ENCODE results near the gene RAD52.

Gene RAD52

GRCh38 chr12:916240-916639 is 33.3 kb downstream of the RAD52 start:
- in situ Hi-C loops (cut with HindIII; ENCODE audit: low sequenced_read_pairs), result no loop called here

- in situ Hi-C loops (cut with HindIII; ENCODE audit: low sequenced_read_pairs), result no loop called here
Measured at GRCh38 chr12:915090-915489, 34.4 kb downstream of the RAD52 start.

GRCh38 chr12:913919-914698 is 35.4 kb downstream of the RAD52 start:
- in situ Hi-C loops (cut with HindIII; ENCODE audit: low sequenced_read_pairs), result no loop called here

GRCh38 chr12:912466-913235 is 36.8 kb downstream of the RAD52 start:
- in situ Hi-C loops (cut with HindIII; ENCODE audit: low sequenced_read_pairs), result no loop called here

- in situ Hi-C loops (cut with HindIII; ENCODE audit: low sequenced_read_pairs), result no loop called here
Measured at GRCh38 chr12:911191-911826, 38.2 kb downstream of the RAD52 start.

- in situ Hi-C loops (cut with HindIII; ENCODE audit: low sequenced_read_pairs), result no loop called here
Measured at GRCh38 chr12:910416-910815, 39.1 kb downstream of the RAD52 start.

GRCh38 chr12:909861-910260 is 39.6 kb downstream of the RAD52 start:
- in situ Hi-C loops (cut with HindIII; ENCODE audit: low sequenced_read_pairs), result no loop called here

- in situ Hi-C loops (cut with HindIII; ENCODE audit: low sequenced_read_pairs), result no loop called here
Measured at GRCh38 chr12:907413-908185, 41.9 kb downstream of the RAD52 start.

GRCh38 chr12:906062-906585 is 43.4 kb downstream of the RAD52 start:
- in situ Hi-C loops (cut with HindIII; ENCODE audit: low sequenced_read_pairs), result no loop called here

- in situ Hi-C loops (cut with HindIII; ENCODE audit: low sequenced_read_pairs), result no loop called here
Measured at GRCh38 chr12:905261-906031, 44.0 kb downstream of the RAD52 start.

- in situ Hi-C loops (cut with HindIII; ENCODE audit: low sequenced_read_pairs), result no loop called here
Measured at GRCh38 chr12:904010-904414, 45.5 kb downstream of the RAD52 start.

GRCh38 chr12:903055-903454 is 46.4 kb downstream of the RAD52 start:
- in situ Hi-C loops (cut with HindIII; ENCODE audit: low sequenced_read_pairs), result no loop called here

- in situ Hi-C loops (cut with HindIII; ENCODE audit: low sequenced_read_pairs), result no loop called here
Measured at GRCh38 chr12:902581-902980, 46.9 kb downstream of the RAD52 start.

GRCh38 chr12:897386-897785 is 52.1 kb downstream of the RAD52 start:
- in situ Hi-C loops (cut with HindIII; ENCODE audit: low sequenced_read_pairs), result no loop called here

- in situ Hi-C loops (cut with HindIII; ENCODE audit: low sequenced_read_pairs), result no loop called here
Measured at GRCh38 chr12:896031-896430, 53.5 kb downstream of the RAD52 start.

GRCh38 chr12:894226-894625 is 55.3 kb downstream of the RAD52 start:
- in situ Hi-C loops (cut with HindIII; ENCODE audit: low sequenced_read_pairs), result no loop called here

- in situ Hi-C loops (cut with HindIII; ENCODE audit: low sequenced_read_pairs), result no loop called here
Measured at GRCh38 chr12:886206-886605, 63.3 kb downstream of the RAD52 start.

- in situ Hi-C loops (cut with HindIII; ENCODE audit: low sequenced_read_pairs), result no loop called here
Measured at GRCh38 chr12:885701-886100, 63.8 kb downstream of the RAD52 start.

- in situ Hi-C loops (cut with HindIII; ENCODE audit: low sequenced_read_pairs), result no loop called here
Measured at GRCh38 chr12:884746-885414, 64.6 kb downstream of the RAD52 start.

- in situ Hi-C loops (cut with HindIII; ENCODE audit: low sequenced_read_pairs), result no loop called here
Measured at GRCh38 chr12:880656-881055, 68.8 kb downstream of the RAD52 start.

Measured in DLD1 (cell line).